ENCODE measurements around the gene VMAC. TPM values are rescaled to one million over a fixed set of nuclear protein-coding genes. Genes with fewer than 3 reads are reported as not detected.

The VMAC gene
- total and polyA plus RNA-seq, 9 of the 15 experiments (the other 6 are each of a cell fraction or from before 2014, with no cell fraction given), result 0.03 to 3.4 (median 1.1) TPM

DNA sequence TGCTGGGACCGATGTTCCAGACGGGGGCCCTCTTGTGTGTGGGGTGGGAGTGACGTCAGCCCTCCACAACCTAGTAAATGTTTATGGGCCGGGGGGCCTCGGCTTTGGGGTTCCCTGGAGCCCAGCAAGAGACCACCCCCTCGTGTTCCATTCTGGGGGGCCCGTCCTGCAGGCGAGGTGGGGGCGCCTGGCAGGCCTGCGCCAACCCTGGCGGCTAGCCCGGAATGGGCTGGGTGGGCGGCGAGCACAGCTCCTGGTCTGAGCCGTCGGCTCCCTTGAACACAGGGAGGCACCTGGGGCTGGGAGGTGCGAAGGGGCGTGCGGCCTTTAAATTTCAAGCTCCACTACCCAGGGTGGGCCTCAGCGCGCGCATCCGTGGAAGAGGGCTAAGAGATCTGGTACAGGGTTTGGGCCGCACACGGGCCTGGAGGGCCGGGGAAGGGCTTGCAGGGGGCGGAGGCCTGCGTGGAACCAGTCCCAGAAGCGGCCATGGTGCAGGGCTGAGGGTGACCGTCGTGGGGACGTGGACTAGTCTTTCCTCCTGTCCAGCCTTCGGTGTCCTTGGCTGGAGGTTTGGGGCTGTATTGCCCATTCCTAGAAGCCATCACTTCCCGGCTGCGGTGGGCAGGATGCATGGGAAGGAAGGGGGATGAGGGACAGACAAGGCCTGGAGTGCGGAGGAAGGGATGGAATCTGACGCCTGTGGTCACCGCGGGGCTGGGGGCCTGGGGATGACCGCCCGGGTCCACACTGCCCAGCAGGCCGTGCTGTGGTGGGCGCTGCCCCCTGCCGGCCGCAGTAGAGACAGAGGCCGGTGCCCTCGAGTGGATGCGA is 12.5 kb upstream of the VMAC start:
- H3K36me3 ChIP-seq (ENCODE audit: control insufficient read depth, insufficient read depth, low read length), result peaks cover 23% of the 10 kb centered on the region; the same call in 1 of the 3 replicates
- peaks cover 16 to 63% of the 10 kb centered on the region in 2 experiments for H3K4me1 ChIP-seq (replicated peaks in 1 of 2; ENCODE audit: control insufficient read depth in 2 of 2, insufficient read depth in 2 of 2, low read length in 2 of 2)
- H4K20me1 ChIP-seq (replicated peaks; ENCODE audit: control insufficient read depth, insufficient read depth, low read length), result peaks cover 25% of the 10 kb centered on the region
- H2AFZ ChIP-seq (ENCODE audit: low read depth, low read length), result no peak overlapping the region
- no peak for FAIRE-seq
- ChIA-PET CTCF (ENCODE audit: low intra/inter-chr PET ratio) (interaction anchor here (0.8 to 3.9 kb wide), 5 partner anchors 82 to 119 kb away, joined by 3 to 48 read pairs (median 5); partner anchors contain the start of gene NRTN), POLR2A (interaction anchor here (4.2 kb wide), 1 partner anchor 12 kb away, joined by 28 read pairs; the partner anchor contains the start of genes NDUFA11 and VMAC)
- no peak overlapping the region for H3K4me3 ChIP-seq
- H3K27me3 ChIP-seq (ENCODE audit: control insufficient read depth in 2 of 2, insufficient read depth in 2 of 2, low read length in 2 of 2), result no peaks in the 10 kb centered on the region
- H3K9me3 ChIP-seq (replicated peaks; ENCODE audit: control insufficient read depth, insufficient read depth, low read depth, low read length), result no peaks in the 10 kb centered on the region
- in situ Hi-C loops (cut with MboI) (loop anchor here (5.0 kb wide), 1 partner anchor 90 kb away; no protein-coding TSS in a partner anchor), intact Hi-C loops (cut with micrococcal nuclease) (loop anchor here (1.0 kb wide), 1 partner anchor 88 kb away; no protein-coding TSS in a partner anchor)
- H3K4me2 ChIP-seq (ENCODE audit: insufficient read depth, low read length), result no peak overlapping the region
- DNase-seq (ENCODE audit: extremely low read depth in 1 of 4, low spot score in 3 of 4), result peak; percentile 60 to 69 (median 64)
- no peaks in the 10 kb centered on the region for H3K79me2 ChIP-seq (ENCODE audit: control insufficient read depth, insufficient read depth, low read length)
- peaks cover 5% of the 10 kb centered on the region for H3K9me1 ChIP-seq (ENCODE audit: control insufficient read depth, insufficient read depth, low read length)
- 0 out of 4 replicates have a peak overlapping the region, but pooled peaks of 1 of the 2 experiments have one; percentile 33 for H3K9ac ChIP-seq (ENCODE audit: insufficient read depth in 1 of 2, low read depth in 2 of 2, low read length in 2 of 2)
- BruUV-seq (replicated peaks), result no TSS peak
- 32% methylated on average over 32 of the region's 48 CpGs for WGBS (ENCODE audit: insufficient coverage, low coverage, missing lambda C conversion rate)
- no peak overlapping the region for H3K27ac ChIP-seq (ENCODE audit: extremely low read depth, low read depth, low read length)
- peak; percentile 74 for ATAC-seq
- TF ChIP-seq RCOR1 (IDR thresholded peaks at IDR 0.05; ENCODE audit: borderline replicate concordance in 1 of 2, low read depth in 2 of 2, low read length in 2 of 2), result peak in 1 of 2 experiments; percentile 32; a peak in 1 of 4 replicates
- TF ChIP-seq SRSF1 (IDR thresholded peaks at IDR 0.05; ENCODE audit: low read depth, low read length), result no peak
- no peak for TF ChIP-seq NCOA2 (IDR thresholded peaks at IDR 0.05; ENCODE audit: partially characterized antibody in 2 of 2)
- TF ChIP-seq BCL6 (CRISPR knock-in tag; IDR thresholded peaks at IDR 0.05), result no peak
- TF ChIP-seq MYC (IDR thresholded peaks at IDR 0.05; ENCODE audit: low read depth, low read length), result no peak
- TF ChIP-seq MYC (CRISPR knock-in tag; IDR thresholded peaks at IDR 0.05; ENCODE audit: borderline replicate concordance, low read depth), result no peak
- TF ChIP-seq MYBL2 (IDR thresholded peaks at IDR 0.05; ENCODE audit: low read depth), result no peak
- no peak for TF ChIP-seq MYBL2 (CRISPR knock-in tag; IDR thresholded peaks at IDR 0.05; ENCODE audit: borderline replicate concordance)
- TF ChIP-seq, protein P1, sequence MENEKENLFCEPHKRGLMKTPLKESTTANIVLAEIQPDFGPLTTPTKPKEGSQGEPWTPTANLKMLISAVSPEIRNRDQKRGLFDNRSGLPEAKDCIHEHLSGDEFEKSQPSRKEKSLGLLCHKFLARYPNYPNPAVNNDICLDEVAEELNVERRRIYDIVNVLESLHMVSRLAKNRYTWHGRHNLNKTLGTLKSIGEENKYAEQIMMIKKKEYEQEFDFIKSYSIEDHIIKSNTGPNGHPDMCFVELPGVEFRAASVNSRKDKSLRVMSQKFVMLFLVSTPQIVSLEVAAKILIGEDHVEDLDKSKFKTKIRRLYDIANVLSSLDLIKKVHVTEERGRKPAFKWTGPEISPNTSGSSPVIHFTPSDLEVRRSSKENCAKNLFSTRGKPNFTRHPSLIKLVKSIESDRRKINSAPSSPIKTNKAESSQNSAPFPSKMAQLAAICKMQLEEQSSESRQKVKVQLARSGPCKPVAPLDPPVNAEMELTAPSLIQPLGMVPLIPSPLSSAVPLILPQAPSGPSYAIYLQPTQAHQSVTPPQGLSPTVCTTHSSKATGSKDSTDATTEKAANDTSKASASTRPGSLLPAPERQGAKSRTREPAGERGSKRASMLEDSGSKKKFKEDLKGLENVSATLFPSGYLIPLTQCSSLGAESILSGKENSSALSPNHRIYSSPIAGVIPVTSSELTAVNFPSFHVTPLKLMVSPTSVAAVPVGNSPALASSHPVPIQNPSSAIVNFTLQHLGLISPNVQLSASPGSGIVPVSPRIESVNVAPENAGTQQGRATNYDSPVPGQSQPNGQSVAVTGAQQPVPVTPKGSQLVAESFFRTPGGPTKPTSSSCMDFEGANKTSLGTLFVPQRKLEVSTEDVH (IDR thresholded peaks at IDR 0.05; ENCODE audit: low read depth, partially characterized antibody), result peak; percentile 59
- no peak for TF ChIP-seq RUNX1 (IDR thresholded peaks at IDR 0.05; ENCODE audit: low read depth)
- no peak for TF ChIP-seq PHF21A (IDR thresholded peaks at IDR 0.05; ENCODE audit: borderline replicate concordance, low read depth)
- TF ChIP-seq KDM2B (CRISPR knock-in tag; IDR thresholded peaks at IDR 0.05), result no peak
- TF ChIP-seq LCOR (CRISPR knock-in tag; IDR thresholded peaks at IDR 0.05), result no peak
- TF ChIP-seq, protein P2, sequence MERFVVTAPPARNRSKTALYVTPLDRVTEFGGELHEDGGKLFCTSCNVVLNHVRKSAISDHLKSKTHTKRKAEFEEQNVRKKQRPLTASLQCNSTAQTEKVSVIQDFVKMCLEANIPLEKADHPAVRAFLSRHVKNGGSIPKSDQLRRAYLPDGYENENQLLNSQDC (CRISPR knock-in tag; IDR thresholded peaks at IDR 0.05), result no peak
